BJ (cell line): ENCODE results near the gene MAD2L1BP. TPM values are rescaled to one million over a fixed set of nuclear protein-coding genes. Genes with fewer than 3 reads are reported as not detected.
A peak's percentile ranks its signal among the peaks of the same experiment; 100 is the strongest.
"Not testable (repeated sequence)": the region's sequence is repeated elsewhere in the genome, so short reads cannot be mapped to it uniquely, and the experiment has no call there.

Experiments
- CTCF ChIA-PET: fragments of 350-600 bp; formaldehyde crosslinking; extraction: SDS; loops from one replicate; lab custom pipeline; 2021; ENCODE audit warnings: antibody characterized with exemption, inconsistent platforms; lab: Yijun Ruan, JAX
- POLR2A ChIA-PET: fragments of 300-600 bp; sonication (Branson Sonifier 250); formaldehyde crosslinking; extraction: SDS; loops from one replicate; lab custom pipeline; 2021; ENCODE audit warnings: antibody characterized with exemption; lab: Charles Lee
- DNase-seq: peaks from one replicate; pipeline ENCODE4 v3.0.0-alpha.2; 2011; ENCODE audit warnings: low read depth
- H3K27me3 ChIP-seq: 2 replicates; pipeline ENCODE4 v1.6.0; 2011; ENCODE audit warnings: low read length; ENCODE audit not compliant: control insufficient read depth, insufficient read depth
- H3K36me3 ChIP-seq: 2 replicates; pipeline ENCODE4 v1.5.1; 2011; ENCODE audit warnings: low read length; ENCODE audit not compliant: control insufficient read depth, insufficient read depth
- H3K4me3 ChIP-seq: 2 replicates; pipeline ENCODE4 v1.5.1; 2011; ENCODE audit warnings: low read depth, mild to moderate bottlenecking, control low read depth, low read length
- CTCF ChIP-seq: IDR thresholded peaks from 2 replicates; pipeline ENCODE4 v1.5.1; 2011; ENCODE audit warnings: low read depth, mild to moderate bottlenecking, control low read depth, inconsistent platforms, low read length, moderate library complexity; ENCODE audit not compliant: insufficient read depth
- polyA plus RNA-seq: library from polyadenylated mRNA; depleted of rRNA; stranded (reverse); fragments of >200 nt; gene quantifications from 2 replicates; pipeline ENCODE4 v1.2.3, GENCODE V29; 2011

Gene MAD2L1BP
- polyA plus RNA-seq, 1 experiment, result 39.3 TPM

- POLR2A ChIA-PET, result interaction anchor here (0.5 to 1.9 kb wide), 5 partner anchors 16 to 1247 kb away, joined by 3 to 10 read pairs (median 3); partner anchors contain the start of genes HSP90AB1, RSPH9, TBCC and VEGFA
- CTCF ChIA-PET, result interaction anchor here (1.0 to 1.5 kb wide), 6 partner anchors 21 to 449 kb away, joined by 3 to 6 read pairs (median 4); no protein-coding TSS in a partner anchor
- DNase-seq, result peak; percentile 85
- no peaks in the 10 kb centered on the region for H3K27me3 ChIP-seq
- peak overlapping the region; percentile 80 for H3K4me3 ChIP-seq
- H3K36me3 ChIP-seq, result peaks cover 15% of the 10 kb centered on the region
- no peak for TF ChIP-seq CTCF
Measured at GRCh38 chr6:43629505-43630300, 5.9 kb upstream of the MAD2L1BP start.

GRCh38 chr6:43630980-43631619 is 4.5 kb upstream of the MAD2L1BP start:
- CTCF ChIA-PET, result no interaction called here
- no peak for TF ChIP-seq CTCF

GRCh38 chr6:43633002-43633401 is 2.6 kb upstream of the MAD2L1BP start:
- H3K36me3 ChIP-seq, DNase-seq, H3K27me3 ChIP-seq, CTCF ChIA-PET, H3K4me3 ChIP-seq, POLR2A ChIA-PET: not testable (repeated sequence)

More at GRCh38 chr6:43630980-43631619, 4.5 kb upstream of the MAD2L1BP start:
- Histone ChIP-seq H3K4me3 (no peak overlapping the region), H3K27me3 (no peaks in the 10 kb centered on the region), H3K36me3 (peaks cover 2% of the 10 kb centered on the region; the same call in 1 of the 2 replicates)
- no peak for DNase-seq
- POLR2A ChIA-PET, result no interaction called here

DNA sequence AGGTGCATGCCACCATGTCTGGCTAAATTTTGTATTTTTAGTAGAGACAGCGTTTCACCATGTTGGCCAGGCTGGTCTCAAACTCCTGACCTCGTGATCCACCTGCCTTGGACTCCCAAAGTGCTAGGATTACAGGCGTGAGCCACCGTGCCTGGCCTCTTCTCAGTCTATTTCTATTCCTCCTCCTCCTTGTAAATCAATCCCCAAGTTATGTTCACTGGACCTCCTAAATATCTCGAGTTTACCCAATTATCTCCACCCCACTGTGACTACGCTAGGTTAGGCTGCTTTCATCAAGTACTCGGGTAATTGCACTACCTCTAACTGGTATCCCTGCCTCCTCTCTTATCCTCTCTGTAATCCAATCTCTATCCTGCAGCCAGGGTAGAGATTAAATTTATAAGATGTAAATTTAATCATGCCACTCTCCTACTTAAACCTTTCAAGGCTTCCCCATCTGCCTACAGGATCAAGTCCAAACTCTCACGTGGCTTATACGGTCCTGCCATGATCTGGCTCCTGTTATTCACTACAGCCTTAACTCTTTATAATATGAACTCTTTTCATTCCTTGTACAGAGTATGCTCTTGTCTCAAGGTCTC is 837 bp upstream of the MAD2L1BP start:
- no peaks in the 10 kb centered on the region for H3K27me3 ChIP-seq
- H3K36me3 ChIP-seq, result peaks cover under 1% of the 10 kb centered on the region
- no peak for DNase-seq
- H3K4me3 ChIP-seq, result no peak overlapping the region
- CTCF ChIA-PET, result interaction anchor here (1.2 to 1.4 kb wide), 2 partner anchors 27 to 444 kb away, joined by 3 to 4 read pairs; no protein-coding TSS in a partner anchor
- TF ChIP-seq CTCF, result no peak
- POLR2A ChIA-PET, result no interaction called here

DNA sequence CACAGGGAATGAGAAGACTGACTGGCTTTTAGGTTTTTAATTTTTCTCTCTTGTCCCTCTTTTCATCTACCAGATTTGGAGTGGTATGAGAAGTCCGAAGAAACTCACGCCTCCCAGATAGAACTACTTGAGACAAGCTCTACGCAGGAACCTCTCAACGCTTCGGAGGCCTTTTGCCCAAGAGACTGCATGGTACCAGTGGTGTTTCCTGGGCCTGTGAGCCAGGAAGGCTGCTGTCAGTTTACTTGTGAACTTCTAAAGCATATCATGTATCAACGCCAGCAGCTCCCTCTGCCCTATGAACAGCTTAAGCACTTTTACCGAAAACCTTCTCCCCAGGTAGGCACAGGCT is 644 bp downstream of the MAD2L1BP start:
- Histone ChIP-seq H3K36me3 (peaks cover 6% of the 10 kb centered on the region), H3K4me3 (peak overlapping the region; percentile 64), H3K27me3 (no peaks in the 10 kb centered on the region)
- POLR2A ChIA-PET, result interaction anchor here (0.6 kb wide), 2 partner anchors 9 to 134 kb away, joined by 4 read pairs; partner anchors contain the start of gene VEGFA
- CTCF ChIA-PET, result interaction anchor here (1.2 to 1.4 kb wide), 2 partner anchors 28 to 442 kb away, joined by 3 to 4 read pairs; no protein-coding TSS in a partner anchor
- DNase-seq, result no peak
- no peak for TF ChIP-seq CTCF
